HL-60/S4 (cell line): Measurements from ENCODE around the gene TSPOAP1.

ENCODE experiments used
- in situ Hi-C: fragments of 300-500 bp; cut with MboI; formaldehyde crosslinking; loops from 2 replicates; pipeline ENCODE4 v1.14.3; 2022; ENCODE audit warnings: low sequenced_read_pairs

TSPOAP1 gene

GRCh38 chr17:58265902-58266875 lies 62.4 kb downstream of the TSPOAP1 start:
- in situ Hi-C loops = no loop called here

GRCh38 chr17:58265271-58265670 lies 63.3 kb downstream of the TSPOAP1 start:
- in situ Hi-C loops = no loop called here

GRCh38 chr17:58264407-58265103 lies 64.0 kb downstream of the TSPOAP1 start:
- in situ Hi-C loops = no loop called here

GRCh38 chr17:58263773-58264172 lies 64.8 kb downstream of the TSPOAP1 start:
- in situ Hi-C loops = no loop called here

DNA sequence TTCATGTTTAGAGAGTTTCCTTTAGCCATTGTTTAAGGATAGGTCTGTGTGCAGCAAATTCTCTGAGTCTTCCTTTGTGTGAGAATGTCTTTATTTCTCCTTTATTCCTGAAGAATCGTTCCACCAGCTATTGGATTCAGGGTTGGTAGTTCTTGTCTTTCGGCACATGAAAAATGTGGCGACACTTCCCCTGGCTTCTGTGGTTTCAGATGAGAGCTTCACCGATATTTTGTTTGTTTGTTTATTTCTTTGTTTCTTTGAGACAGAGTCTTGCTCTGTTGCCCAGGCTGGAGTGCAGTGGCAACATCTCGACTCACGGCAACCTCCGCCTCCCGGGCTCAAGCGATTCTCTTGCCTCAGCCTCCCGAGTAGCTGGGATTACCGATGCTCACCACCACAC lies 66.4 kb downstream of the TSPOAP1 start:
- in situ Hi-C loops = no loop called here

DNA sequence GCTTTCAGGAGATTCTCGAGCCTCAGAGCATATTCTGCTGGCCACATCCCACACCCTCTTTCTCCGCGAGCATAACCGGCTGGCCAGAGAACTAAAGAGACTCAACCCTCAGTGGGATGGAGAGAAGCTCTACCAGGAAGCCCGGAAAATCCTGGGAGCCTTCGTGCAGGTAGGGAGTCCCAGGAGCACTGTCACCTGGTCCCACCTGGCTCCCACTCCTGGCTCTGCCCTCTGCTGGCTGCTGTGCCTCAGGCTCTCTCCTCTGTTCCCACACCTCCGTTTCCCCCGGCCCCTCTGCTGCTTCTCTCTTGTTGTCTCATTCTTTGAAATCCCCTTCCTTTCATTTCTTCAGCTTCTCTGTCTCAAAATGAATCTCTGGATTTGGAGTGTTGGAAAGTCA lies 73.8 kb downstream of the TSPOAP1 start:
- in situ Hi-C loops = no loop called here

- in situ Hi-C loops = no loop called here
Measured at GRCh38 chr17:58253082-58253481, 75.5 kb downstream of the TSPOAP1 start.

DNA sequence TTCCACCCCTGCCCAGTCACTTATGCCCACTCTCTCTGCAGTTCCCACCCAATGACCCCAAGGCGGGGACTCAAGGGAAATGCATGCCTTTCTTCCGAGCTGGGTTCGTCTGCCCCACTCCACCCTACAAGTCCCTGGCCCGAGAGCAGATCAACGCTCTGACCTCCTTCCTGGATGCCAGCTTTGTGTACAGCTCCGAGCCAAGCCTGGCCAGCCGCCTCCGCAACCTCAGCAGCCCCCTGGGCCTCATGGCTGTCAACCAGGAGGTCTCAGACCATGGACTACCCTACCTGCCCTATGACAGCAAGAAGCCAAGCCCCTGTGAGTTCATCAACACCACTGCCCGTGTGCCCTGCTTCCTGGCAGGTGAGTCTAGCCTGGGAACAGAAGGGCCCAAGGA lies 76.5 kb downstream of the TSPOAP1 start:
- in situ Hi-C loops = no loop called here
